OCI-LY1 (cell line): ENCODE measurements around the gene EPC2.

Experiments
- EZH2 ChIP-seq: fragments of 200-600 bp; sonication (generic), shearing (Covaris generic); IDR thresholded peaks from 2 replicates; pipeline ENCODE4 v1.8.0; 2017; ENCODE audit warnings: borderline replicate concordance, mixed run types, mild to moderate bottlenecking, antibody characterized with exemption, low read length, moderate library complexity, mixed read lengths
- TF ChIP-seq, protein P1 (sequence below): fragments of 200-600 bp; sonication (generic), shearing (Covaris generic); IDR thresholded peaks from 2 replicates; pipeline ENCODE4 v1.5.1; 2017; ENCODE audit warnings: mild to moderate bottlenecking, antibody characterized with exemption, low read length, moderate library complexity, mixed read lengths

DNA sequence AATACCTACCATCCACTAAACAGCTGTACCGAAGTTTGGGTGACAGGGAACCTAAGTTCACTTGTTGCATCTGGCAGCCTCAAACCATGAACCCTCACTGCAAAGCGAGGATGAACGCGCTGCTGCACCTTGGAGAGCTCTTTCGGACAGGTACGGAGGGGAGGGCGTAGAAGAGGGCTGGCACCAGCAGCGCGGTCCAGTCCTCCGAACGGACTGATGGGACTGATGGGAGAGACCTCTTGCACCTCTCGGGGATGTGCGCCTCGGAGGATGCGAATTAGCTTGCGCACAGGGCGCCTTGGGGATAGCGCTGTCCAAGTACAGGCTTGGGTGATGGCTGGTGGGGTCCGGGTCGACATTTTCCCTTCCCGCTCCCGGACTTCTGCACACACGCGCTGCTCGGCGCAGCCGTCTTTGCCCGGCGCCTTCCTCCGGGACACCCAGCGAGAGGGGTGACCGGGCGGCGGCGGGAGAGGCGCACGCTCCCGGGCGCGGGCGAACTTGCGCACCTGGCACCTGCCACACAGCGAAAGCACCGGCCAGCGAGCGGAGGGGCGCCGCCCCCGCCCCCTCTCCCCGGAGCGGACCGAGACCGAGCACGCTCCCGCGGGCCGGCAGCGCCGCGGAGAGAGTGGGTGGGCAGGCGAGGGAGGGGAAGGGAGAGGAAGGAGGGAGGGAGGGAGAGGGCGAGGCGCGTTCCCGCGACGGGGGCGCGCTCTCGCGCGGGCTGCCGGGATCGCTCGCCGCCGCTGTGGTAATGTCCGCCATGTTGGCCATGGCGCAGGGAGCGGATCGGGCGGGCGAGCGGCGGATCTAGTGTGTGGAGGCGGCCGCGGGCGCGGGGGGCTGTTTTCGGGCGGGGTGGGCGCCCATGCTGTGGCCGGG, at the start of gene EPC2:
- TF ChIP-seq, protein P1, sequence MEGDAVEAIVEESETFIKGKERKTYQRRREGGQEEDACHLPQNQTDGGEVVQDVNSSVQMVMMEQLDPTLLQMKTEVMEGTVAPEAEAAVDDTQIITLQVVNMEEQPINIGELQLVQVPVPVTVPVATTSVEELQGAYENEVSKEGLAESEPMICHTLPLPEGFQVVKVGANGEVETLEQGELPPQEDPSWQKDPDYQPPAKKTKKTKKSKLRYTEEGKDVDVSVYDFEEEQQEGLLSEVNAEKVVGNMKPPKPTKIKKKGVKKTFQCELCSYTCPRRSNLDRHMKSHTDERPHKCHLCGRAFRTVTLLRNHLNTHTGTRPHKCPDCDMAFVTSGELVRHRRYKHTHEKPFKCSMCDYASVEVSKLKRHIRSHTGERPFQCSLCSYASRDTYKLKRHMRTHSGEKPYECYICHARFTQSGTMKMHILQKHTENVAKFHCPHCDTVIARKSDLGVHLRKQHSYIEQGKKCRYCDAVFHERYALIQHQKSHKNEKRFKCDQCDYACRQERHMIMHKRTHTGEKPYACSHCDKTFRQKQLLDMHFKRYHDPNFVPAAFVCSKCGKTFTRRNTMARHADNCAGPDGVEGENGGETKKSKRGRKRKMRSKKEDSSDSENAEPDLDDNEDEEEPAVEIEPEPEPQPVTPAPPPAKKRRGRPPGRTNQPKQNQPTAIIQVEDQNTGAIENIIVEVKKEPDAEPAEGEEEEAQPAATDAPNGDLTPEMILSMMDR: no peak
- no peak for TF ChIP-seq EZH2
